Hematopoietic multipotent progenitor cell (in vitro differentiated cells): Measurements from ENCODE around the gene RSRC2. TPM values are rescaled to one million over a fixed set of nuclear protein-coding genes. Genes with fewer than 3 reads are reported as not detected.
"Not testable (repeated sequence)": the region's sequence is repeated elsewhere in the genome, so short reads cannot be mapped to it uniquely, and the experiment has no call there.

Experiments used
- DNase-seq, 3 donors: peaks; one replicate each; pipeline ENCODE4 v3.0.0-alpha.2; 2011 to 2015; ENCODE audit warnings: low read depth in 2 of 3, low spot score in 2 of 3
- total RNA-seq: library from RNA; depleted of rRNA; stranded (reverse); fragments of >200 nt; gene quantifications from one replicate; pipeline ENCODE4 v1.2.3, GENCODE V29; 2012

The RSRC2 gene
- total RNA-seq, 1 donor, result 41.7 TPM

GRCh38 chr12:122519418-122519817 is 7.3 kb downstream of the RSRC2 start:
- no peak for DNase-seq

DNA sequence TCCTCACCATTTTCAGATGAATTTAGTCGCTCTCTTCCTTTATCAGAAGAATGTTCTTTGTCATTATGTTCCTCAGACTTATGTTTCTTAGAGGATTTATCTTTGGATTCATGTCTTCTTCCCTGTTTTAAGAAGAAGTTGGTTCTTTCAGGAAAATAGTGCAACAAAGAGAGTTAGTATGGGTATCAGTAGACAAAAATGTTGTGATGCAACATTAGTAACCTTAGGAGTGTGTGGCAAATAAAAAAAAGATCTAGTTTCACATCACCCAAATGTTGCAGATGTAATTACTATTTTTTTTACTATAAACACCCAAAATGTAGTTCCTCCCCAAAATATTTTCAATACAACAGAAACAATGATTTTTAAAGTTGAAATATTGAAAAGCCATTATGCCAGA is 7.8 kb downstream of the RSRC2 start:
- DNase-seq, result no peak

GRCh38 chr12:122517877-122518276 is 8.9 kb downstream of the RSRC2 start:
- no peak for DNase-seq

DNA sequence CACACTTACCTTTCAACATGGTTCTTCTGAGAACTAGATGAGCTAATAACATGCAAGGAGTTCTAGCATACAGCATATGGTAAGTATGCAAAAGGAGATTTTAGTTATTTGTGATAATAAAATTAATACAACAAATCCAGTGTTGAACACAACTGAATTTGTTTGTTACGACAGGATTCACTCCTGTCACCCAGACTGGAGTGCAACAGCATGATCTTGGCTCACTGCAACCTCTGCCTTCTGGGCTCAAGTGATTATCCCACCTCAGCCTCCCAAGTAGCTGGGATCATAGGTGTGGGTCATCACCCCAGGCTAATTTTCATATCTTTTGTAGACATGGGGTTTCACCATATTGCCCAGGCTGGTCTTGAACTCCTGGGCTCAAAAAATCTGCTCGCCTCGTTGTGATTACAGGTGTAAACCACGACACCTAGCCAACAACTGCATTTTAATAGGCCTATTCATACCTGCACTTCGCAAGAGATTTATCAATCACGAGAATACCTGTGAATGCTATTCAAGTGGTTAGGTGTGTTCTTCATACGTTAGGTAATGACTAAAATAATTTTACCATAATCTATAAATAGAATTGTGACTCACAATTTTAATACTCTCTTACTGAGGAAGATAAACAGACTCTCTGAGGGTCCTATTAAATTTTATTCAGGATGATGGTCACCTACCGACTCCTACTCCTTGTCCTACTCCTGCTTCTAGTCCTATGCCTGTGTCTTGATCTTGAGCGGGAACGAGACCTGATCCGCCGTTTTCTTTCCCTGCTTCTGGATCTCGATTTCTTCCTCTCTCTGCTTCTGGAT is 10.0 kb downstream of the RSRC2 start:
- no peak for DNase-seq

DNA sequence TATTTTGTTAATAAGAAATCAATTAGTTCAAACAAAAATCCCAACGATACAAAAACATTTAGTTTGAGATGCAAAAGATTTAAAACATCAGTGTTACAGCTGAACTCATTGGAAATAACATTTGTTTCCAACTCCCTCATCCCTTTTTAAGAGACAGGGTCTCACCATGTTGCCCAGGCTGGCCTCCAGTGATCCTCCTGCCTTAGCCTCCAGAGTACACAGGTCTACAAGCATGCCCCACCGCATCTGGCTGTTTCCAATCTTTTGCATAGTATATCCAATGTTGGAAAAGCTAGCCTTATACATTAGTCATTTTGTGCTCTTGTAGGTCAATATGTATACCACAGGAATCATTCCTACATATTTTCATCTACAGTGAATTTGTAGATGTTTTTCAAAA is 11.5 kb downstream of the RSRC2 start:
- DNase-seq, result no peak

DNA sequence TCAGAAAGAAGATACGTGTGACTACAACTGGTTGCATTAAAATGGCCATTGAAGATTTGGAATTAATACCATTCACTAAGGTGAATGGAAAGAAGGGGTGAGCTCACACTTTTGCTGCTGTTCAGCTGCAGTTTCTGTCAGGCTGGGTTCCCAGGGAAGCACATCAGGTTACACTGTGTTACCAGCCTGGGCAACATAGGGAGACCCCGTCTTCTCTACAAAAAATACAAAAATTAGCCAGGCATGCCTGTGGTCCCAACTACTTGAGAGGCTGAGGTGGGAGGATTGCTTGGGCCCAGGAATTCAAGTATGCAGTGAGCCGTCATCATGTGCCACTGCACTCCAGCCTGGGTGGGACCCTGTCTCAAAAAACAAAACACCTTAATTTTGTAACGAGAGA is 13.1 kb downstream of the RSRC2 start:
- no peak for DNase-seq

- not testable (repeated sequence) for DNase-seq
Observed at GRCh38 chr12:122513028-122513427, 13.7 kb downstream of the RSRC2 start.

- DNase-seq, result no peak
Observed at GRCh38 chr12:122508163-122508562, 18.6 kb downstream of the RSRC2 start.

GRCh38 chr12:122506393-122506938 is 20.3 kb downstream of the RSRC2 start:
- DNase-seq, result no peak

- no peak for DNase-seq
Observed at GRCh38 chr12:122505419-122506051, 21.2 kb downstream of the RSRC2 start.

DNA sequence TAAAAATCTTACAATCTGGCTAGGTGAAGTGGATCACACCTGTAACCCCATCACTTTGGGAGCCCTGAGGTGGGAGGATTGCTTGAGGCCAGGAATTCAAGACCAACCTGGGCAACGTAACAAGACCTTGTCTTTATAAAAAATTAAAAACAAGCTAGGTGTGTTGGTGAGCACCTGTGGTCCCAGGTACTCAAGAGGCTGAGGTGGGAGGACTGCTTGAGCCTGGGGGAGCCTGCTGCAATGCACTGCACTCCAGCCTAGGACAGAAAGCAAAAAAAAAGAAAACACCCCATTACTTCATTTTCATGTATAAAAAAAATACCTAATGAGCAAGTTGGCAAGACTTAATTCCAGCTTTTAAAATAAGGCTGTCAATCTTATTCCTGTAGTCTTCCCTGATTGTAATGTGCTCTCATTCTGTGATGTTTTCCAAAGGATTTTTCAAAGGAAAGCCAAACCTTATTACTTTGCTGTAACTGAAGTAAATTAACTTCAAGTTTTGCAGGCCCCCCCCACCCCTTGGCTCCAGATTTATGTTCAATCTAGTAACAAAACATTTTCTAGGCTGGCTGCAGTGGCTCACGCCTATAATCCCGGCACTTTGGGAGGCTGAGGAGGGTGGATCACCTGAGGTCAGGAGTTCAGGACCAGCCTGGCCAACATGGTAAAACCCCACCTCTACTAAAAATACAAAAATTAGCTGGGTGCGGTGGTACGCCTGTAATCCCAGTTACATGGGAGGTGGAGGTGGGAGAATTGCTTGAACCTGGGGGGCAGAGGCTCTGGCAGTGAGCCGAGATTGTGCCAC is 22.7 kb downstream of the RSRC2 start:
- no peak for DNase-seq

- DNase-seq, result no peak
Observed at GRCh38 chr12:122503147-122503751, 23.5 kb downstream of the RSRC2 start.

DNA sequence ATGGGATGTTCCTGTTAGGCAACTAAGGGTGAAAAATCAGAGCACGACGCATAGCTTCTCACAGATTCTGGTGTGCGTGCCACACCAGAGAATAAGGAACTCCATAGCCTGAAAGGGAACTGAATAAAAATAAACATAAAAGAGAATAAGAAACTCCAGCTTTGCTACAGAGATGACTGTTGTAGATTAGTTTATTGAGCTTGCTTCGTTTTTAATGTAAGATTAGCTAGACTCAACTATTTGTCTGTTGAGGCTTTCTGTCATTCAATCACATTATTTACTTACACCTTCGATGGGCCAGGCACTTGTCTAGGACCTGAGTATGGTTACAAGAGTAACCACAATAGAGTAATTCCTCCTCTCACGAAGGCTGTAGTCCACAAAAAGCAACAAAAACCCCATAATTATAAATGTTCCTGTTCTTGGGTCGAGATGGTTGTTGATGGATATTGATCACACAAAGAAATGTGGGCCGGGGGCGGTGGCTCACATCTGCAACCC is 25.2 kb downstream of the RSRC2 start:
- DNase-seq, result no peak

DNA sequence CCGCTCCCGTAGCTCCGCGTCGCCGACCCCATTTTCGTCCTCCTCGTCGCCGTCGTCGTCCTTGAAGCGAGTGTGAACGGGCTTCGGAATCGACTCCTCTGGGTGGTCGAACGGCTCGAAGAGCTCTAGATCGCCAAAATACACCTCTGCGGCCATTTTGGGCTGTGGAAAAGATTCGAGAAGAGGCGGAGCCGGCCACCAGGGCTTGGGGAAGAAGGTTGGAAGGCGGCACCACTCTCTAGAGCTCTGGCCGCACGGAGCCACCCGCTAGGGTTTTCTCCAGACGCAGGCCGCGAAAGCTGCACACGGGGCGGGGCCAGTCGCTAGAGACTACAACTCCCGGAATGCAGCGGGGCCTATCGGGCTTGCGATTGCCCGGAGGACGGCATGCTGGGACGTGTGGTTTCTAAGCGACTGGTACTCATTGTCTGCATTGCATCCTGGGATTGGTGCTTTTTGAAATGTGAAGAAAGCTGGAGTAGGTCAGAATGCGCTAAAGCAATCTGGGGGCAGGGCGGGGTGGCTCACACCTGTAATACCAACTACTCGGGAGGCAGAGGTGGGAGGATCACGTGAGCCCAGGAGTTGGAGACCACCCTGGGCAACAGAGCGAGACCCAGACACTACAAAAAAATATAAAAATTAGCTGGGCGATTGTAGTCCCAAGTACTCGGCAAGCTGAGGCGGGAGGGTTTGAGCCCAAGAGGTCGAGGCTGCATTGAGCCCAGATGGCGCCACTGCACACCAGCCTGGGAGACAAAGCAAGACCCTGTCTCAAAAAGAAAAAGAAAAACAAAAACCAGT is 25.8 kb downstream of the RSRC2 start, which contains the start of gene ZCCHC8:
TSS of gene ZCCHC8 (minus strand) at position 248 of the 804 bp plus-strand sequence. CDS start at position 156, 92 bp downstream.
- DNase-seq, result peak; percentile 86 to 99 (median 97)

GRCh38 chr12:122499991-122500684 is 26.6 kb downstream of the RSRC2 start:
- DNase-seq, result peak; percentile 23 to 67 (median 53)

DNA sequence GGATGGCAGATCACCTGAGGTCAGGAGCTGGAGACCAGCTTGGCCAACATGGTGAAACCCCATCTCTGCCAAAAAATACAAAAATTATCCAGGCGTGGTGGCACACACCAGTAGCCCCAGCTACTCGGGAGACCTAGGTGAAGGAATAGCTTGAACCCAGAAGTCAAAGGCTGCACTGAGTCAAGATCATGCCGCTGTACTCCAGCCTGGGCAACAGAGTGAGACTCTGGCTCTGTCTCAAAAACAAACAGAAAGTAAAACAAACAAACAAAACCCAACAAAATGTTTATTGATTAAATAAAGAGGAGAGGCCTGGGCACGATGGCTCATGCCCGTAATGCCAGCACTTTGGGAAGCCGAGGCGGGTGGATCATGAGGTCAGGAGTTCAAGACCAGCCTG is 31.5 kb downstream of the RSRC2 start:
- DNase-seq, result no peak

- DNase-seq, result peak in 1 of 3 donors; percentile 26
Observed at GRCh38 chr12:122493222-122493621, 33.5 kb downstream of the RSRC2 start.

- no peak for DNase-seq
Observed at GRCh38 chr12:122491991-122492390, 34.7 kb downstream of the RSRC2 start.

GRCh38 chr12:122489038-122489437 is 37.7 kb downstream of the RSRC2 start:
- no peak for DNase-seq
